NCI-H1092 treated with DMSO at 0.1 percent for 48 hours (cell line): ENCODE results near the gene NGEF.

Experiments used
- DNase-seq: peaks from one replicate; lab custom pipeline; 2025; lab: John Stamatoyannopoulos, UW

NGEF gene

DNA sequence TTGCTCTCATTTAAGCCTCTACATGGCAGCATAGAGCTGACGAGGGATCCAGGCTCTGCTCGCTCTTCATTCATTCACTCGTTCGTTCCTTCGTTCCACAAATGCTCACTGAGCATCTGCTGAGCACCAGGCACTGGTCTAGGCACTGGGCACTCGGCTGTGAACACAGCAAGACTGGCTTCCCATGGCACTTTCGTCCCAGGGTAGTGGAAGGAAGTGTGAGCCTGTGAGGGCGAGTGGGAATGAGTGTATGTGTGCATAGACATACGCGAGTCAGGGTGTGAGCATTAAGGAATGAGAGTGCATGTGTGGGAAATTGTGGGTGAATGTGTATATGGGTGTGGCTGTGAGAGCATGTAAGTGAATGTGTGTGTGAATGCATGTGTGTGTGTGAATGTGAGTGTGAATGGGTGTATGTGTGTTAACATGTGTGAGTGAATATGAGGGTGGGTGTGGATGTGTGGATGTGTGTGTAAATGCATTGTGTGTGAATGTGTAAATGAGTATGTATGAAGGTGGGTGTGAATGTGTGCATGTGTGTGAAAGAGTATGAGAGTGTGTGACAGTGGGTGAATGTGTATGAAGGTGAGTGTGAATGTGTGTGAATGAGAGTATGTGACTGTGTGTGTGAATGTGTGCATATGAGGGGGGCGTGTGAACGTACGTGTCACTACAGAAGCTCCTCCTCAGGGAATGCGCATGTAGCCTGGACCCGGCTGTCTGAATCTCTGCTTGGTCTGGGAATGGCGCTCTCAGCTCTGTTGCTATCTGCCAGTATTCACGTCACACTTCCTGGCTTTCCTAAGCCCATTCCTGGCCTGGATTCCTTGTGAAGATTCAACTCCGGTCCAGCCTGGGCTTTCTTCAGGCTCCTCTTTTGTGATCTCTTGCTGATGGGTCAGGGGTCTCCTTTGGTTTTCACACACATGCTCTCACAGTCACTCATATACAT, 114.2 kb downstream of the NGEF start:
- no peak for DNase-seq

DNA sequence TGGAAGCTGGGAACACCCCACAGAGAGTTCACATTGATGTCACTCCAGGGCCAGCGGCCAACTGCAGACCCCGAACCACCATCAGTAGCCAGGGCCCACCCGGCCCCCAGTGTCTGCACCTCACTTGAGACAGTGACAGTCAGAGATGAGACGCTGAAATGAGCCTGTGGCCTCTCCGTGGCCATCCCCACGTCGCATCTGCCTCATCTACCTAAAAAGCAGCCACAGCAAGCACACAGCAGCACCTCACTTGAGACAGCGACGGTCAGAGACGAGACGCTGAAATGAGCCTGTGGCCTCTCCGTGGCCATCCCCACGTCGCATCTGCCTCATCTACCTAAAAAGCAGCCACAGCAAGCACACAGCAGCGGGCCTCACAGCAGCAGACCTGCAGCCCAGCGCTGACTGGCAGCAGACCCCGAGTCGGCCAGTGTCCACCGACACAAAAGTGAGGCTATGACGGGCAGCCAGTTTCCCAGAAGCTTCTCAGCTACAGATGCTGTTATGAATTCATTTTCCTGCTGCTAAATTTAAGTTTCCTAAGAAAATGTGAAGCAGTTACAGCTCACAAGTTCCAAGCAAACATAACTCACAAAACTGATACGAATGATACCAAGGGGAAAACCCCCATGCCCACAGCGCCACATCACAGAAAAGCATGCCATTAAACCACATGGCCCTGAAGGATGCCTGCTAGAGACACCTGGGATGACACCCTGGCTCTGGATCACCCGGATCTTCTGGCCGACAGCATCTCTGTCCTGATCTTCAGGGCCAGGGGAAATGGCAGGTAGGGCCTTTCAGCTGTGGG, 115.3 kb downstream of the NGEF start:
- DNase-seq, result no peak

DNA sequence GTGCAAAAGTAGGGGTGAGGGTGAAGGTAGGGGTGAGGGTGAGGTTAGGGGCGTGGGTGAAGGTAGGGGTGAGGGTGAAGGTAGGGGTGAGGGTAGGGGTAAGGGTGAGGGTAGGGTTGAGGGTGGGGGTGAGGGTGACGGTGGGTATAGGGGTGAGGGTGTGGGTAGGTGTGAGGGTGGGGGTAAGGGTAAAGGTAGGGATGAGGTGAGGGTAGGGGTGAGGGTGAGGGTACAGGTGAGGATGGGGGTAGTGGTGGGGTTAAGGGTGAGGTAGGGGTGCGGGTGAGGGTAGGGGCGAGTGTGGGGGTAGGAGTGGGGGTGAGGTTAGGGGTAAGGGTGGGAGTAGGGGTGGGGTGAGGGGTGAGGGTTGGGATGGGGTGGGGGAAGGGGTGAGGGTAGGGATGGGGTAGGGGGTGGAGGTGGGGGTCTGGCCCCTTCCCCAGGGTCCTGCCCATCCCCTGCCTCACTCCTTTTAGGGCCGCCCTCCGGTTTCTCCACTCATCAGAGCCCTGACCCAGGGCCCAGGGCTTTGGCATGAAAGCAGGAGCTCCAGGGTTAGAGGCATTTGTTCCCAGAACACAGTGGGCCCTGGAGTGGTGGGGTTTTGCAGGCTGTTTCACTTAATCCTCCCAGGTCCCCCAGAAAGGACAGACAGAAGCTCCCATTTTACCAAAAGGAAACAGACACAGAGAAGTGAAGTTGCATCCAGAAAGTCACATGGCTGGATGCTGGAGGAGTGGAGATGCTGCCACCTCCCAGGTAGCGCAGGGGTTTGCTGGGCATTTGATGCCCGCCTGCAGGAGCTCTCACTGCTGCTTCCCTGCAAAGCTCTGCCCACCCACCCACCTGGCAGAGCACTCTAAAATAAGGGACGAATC, 116.1 kb downstream of the NGEF start:
- no peak for DNase-seq

DNA sequence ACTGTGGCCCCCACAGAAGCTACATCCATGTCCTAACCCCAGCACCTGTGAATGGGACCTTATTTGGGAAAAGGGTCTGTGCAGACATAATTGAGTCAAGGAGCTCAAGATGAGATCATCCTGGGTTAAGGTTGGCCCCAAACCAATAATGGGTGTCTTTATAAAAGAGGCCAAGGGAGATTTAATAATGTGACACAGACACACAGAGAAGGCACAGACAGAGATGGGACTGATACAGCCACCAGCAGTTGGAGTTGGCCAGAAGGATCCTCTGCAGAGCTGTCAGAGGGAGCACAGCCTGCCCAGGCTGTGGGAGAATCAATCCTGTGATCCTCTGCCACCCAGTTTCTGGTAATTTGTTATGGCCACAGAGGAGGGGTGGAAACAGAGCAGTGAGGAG, 116.9 kb downstream of the NGEF start:
- no peak for DNase-seq

DNA sequence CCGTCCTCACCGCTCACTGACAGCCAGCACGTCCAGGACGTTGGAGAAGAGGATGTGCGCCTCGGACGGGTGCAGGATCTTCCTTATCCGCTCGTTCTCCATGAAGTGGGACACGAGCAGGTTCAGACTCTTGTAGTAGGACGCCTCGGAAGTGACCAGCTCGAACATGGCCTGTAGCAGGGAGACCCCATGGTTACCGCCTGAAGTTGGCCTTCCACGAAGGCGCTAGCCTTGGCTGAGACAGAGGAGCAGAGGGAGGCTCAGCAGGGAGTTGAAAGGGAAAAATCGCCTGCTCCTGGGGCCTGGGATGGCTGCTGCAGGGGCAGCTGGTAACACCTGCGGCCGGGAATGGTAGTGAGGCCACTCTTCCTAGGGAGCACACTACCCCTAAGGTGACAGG, 118.3 kb downstream of the NGEF start:
- no peak for DNase-seq

DNA sequence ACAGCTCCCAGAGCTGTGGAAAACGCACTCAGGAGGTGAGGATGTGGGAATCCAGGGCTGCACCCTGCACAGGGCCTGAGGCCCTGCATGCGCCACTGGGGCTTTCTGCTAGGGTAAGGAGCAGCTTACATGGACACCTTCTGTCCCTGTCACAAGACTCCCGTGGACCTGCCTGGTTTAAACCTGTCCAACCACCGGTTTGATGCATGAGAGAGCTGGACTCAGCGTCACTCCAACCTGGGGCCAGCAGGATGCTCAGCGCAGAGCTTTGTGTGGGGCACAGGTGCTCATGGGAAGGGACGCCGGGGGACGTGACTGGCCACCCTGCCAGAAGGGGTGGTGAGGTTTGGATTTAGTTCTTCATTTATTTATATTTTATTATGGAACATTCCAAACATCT, 118.8 kb downstream of the NGEF start:
- DNase-seq, result no peak

DNA sequence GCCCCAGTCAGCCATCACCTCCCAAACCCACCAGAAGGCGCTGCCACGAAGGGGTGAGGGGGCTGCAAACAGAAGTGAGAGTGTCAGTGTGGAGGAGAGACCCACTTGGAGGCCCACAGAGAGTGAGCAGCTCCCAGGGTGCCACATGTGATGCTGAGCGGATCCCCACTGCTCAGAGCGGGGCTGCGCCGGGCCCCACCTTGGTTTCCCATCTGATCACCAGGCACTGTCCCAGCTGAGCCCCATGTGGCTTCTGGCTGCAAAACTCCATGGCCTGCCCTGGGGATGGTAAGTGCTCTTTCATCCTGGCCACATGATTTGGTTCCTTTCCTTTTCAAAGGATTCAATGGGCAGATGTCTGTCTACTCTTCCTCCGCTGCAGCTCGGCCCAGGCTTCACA, 119.2 kb downstream of the NGEF start:
- no peak for DNase-seq

DNA sequence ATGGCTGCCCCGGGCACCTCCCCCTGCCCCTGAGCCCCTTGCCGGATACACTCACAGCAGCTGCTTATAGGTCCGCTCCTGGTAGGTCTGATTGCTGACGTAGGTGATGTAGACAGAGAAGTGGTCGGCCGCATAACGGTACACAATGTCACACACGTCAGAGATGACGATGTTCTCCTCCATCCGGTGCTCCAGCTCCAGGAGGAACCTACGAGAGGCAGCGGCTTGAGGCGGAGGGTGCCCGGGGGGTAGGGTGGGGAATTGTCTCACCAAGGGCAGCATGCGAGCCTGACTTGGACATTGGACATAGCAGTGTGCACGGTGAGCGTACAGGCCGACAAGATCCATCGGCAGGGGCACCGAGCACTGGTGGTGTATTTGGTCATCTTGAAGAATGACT, 120.2 kb downstream of the NGEF start:
- DNase-seq, result no peak

DNA sequence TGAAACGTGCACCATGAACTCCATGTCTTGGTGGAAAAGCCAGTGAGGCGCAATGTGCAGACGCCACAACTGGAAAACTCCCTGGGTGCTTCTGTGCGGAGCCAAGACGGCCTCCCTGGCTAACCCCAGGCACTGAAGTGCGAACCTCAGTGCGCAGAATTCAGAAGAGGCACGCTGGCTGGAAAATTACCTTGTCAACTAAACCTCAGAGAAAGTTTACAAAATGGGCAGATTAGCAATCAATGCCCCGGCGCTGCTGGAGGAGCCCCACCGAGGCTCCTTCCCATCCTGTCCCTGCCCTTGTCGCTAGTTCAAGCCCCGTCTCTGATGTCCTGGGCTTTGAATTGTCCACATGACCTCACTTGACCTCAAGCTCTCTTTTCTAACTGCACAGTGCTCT, 120.8 kb downstream of the NGEF start:
- DNase-seq, result no peak

DNA sequence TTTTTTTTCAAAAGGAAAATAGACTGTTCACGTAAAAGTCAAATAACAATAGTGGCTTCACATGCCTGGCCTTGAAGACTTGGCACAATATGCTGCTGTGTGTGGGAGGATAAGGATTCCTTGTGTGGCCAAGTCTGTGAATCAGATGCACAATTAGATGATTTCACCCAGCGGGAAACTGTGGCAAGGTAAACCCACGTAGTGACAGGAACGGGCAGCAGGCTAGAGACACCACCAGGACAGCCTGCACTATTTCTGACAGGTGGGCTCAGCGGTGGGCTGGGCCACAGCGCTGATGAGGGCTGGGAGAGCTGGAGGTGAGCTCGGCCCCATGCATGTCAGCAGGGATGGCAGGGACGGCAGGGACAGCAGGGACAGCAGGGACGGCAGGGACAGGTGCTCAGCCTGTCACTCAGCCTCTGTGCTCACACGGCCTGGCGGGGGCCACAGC, 121.4 kb downstream of the NGEF start:
- no peak for DNase-seq

DNA sequence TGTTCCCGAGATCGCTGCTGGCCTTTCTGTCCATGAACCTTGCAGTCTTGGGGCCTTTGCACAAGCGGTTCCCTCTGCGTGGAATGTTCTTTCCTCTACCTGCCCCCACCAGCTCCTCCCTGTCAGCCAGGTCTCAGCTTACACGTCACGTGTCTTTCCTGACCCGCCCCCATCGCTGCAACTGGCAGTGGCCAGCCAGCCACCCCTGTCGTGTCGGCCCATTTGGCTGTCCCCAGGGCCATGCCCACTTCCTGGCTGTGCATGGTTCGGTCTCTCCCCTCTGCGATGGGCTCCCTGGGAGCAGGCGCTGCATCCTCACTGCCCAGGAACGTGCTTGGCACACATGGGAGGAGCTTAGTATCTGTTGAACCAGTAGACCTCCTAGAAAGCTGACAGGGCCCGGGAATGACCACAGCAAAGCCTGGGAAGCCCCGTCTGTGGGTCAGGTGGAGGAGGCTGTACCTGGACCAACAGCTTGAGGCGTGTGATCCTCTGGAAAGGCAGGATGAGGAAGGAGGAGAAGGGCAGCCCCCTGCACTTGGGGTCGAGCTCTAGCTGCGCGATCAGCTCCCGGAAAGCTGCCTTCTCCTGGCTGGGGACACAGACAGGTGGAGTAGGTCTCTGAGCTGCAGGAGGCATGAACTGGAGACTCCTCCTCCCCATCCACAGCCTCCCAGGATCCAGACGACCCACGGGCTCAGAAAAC, 122.0 kb downstream of the NGEF start:
- no peak for DNase-seq

DNA sequence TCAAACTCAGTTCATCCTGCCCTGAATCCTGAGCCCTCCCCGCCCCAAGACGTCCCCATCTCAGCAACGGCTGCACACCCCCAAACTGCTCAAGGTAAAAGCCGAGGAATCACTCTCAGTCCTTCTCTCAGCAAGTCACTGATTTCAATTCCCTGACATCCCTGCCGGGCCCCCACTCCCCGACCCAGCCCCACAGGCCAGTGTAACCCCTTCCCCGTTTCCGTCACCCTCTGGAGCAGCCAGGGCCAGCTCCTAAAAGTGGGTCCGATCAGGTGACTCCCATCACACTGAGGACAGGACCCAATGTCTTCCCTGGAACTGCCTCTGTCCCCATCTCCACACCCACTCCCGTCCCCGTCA, 122.5 kb downstream of the NGEF start:
- DNase-seq, result no peak

DNA sequence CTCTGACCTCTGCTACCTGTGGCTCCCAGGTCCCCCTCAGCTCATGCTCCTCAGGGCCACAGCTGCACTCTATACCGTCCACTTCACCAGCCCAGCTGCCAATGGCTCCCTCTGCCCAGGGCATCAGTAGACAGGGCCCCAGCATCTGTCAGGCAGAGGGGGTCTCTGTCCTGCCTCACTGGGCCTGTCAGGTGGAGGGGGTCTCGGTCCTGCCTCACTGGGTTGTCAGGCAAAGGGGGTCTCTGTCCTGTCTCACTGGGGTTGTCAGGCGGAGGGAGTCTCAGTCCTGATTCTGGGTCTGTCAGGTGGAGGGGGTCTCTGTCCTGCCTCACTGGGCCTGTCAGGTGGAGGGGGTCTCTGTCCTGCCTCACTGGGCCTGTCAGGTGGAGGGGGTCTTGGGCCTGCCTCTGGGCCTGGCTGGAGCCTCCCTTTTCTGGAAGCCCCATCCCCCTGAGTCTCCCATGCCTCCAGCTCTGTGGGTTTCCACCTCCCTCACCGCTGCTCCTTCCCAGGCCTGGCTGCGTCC, 123.1 kb downstream of the NGEF start:
- no peak for DNase-seq

DNA sequence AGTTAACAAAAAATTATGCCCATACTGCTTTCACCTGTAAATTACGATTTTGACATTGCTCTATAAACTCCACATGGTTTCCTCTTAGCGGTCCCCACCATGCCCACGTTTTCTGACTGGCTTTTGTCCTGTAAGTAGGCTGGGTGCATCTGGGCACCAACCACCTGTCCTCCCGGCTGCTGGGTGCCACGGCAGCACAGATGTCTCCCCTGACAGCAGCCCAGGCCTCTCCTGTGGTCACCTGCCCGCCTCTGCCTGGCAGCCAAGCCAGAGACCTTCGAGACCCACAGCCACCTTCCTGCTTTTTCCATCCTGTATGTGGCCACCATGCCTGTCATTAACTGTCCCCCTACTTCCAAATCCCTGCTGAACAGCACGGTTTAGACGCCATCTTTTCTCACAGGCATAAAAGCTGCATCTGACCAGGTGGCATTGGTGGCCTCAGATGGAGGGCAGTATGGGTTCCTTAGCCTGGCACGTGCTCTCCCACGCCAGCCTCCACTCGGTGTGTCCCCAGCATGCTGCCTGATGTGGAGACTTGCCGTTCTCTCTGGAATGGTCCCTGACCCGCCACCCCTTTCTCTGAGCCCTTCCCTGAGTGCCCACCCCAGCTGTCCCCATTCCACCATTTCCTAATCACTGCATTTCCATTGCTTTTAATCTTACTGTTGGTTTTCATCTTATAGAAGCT, 124.1 kb downstream of the NGEF start:
- DNase-seq, result no peak

DNA sequence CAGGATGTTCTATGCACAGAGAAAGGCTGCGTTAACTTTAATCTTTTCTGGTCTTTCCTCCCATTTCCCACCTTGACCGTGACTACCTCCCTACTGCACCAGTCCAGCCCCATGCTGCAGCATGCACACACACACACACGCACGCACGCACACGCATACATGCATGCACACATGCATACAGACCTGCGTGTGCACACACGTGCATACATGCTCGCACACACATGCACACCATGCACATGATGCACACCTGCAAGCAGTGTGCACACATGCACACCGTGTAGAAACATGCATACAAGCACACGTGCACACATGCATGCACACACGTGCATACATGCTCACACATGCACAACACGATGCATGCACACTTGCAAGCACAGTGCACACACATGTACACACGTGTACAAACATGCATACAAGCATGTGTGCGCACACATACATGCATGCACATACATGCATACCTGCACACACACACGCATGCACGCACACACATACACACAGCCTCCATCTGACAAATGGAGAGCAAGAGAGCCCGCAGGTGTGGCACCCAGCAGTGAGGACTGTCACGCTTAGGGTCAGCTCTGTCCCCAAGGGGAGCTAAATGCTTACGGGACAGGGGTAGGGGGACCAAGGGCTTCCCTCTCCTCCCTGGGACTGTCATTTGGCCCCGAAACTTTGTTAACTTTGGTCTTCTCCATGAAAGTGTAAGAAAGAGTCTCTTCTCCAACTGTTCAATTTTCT, 124.8 kb downstream of the NGEF start:
- no peak for DNase-seq

DNA sequence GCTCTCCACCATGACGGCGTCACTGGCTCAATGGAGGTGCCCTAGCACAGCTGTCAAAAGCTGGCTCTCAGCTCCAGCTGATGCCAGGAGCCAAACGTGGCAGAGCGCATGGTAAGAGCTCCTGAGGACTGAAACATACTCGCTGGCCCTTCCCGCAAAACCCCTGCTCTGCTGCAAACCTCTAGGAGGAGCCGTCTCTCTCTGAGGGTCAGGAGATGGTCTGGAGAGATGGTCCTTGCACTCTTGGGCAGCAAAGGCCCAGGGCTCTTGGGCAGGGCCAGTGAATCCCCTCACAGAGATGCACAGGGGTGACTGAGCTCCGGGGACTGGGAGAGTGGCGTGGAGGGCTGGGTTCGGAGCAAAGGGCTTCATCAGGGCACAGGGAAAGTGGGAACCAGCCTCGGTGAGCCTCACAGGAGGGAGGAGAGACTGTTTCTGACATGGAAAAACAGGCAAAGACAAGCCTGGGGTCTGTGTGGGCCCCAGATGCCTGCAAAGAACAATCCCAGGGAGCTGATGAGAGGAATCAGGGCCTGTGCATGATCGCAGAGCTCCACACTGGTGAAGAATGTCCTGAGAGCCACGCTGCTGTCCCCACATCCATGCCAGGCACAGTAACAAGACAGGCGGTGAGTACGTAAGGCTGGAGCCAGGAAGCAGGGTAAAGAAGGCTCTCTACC, 125.7 kb downstream of the NGEF start:
- no peak for DNase-seq

DNA sequence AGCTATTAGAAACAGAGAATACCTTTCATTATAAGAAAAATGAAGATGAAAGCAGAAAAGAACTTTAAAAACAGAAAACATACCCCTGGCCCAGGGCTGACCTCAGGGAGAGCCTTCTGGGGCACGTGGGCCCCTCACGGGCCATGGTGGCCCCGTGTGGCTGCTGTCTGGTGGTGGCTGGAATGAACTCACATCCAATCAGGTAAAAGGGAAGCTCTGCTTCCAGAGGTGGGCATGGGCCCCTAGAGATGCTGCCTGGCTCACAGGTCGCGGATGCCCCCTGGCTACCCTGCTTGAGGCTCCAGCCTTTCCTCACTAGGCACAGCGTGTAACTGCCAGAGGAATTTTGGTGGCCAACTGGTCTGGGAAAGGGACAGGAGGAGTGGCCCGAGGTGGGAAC, 126.4 kb downstream of the NGEF start:
- no peak for DNase-seq

DNA sequence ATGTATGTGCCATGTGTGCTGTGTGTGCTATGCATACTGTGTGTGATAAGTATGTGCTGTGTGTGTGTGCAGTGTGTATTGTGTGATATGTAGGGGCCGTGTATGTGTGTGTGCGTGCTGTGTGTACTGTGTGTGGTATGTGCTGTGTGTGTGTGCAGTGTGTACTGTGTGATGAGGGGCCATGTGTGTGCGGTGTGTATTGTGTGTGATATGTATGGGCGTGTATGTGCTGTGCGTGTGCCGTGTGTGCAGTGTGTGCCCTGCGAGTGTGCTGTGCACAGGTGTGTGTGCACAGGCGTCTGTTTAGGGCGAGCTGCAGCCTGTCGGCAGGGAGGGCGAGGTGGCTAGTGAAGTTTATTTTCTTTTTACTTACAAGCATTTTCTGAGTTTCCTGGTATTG, 126.9 kb downstream of the NGEF start:
- DNase-seq, result no peak

DNA sequence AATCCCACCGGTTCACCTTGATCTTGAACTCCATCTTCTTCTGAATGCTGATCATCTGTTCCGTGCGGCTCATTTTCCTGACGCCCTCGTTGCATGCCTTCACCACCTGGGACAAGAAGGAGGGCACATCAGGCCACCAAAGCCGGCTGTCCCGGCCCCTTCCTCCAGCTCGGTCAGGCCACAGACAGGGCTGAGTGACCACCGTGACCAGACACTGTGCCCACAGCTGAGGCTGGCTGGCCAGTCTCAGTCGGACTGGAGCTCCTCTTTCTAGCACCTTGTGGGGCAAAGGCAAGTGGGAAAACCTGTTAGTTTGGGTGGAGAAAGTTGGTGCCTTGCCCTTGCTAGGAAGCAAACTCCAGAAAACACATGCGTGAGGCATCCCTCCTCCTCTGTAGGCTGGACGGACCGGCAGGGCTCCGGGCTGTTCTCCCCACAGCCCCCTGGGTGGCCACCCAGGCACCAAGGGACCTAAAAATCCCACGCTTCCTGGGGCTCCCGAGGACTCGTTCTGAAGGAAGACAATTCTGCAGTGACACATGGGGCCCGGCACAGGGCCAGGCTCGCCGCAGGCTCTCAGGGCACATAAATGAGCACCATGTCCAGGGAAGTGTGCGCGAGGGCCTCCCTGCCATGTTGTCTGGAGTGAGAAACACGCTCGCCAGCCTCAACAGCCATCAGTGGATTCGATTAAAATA, 127.6 kb downstream of the NGEF start:
- DNase-seq, result no peak
